HepG2 (cell line): Measurements from ENCODE around the gene TPBGL. TPM values are rescaled to one million over a fixed set of nuclear protein-coding genes. Genes with fewer than 3 reads are reported as not detected.

Source experiments
- ATRX ChIP-seq: sonication (generic); formaldehyde crosslinking; IDR thresholded peaks from 2 replicates; pipeline ENCODE4 v1.4.0; 2020; ENCODE audit warnings: missing genetic modification reagents, borderline replicate concordance
- FLYWCH1 ChIP-seq: sonication (generic); formaldehyde crosslinking; IDR thresholded peaks from 2 replicates; pipeline ENCODE4 v1.8.1; 2023; ENCODE audit warnings: mild to moderate bottlenecking, missing genetic modification reagents
- HIVEP1 ChIP-seq: sonication (generic); formaldehyde crosslinking; IDR thresholded peaks from 2 replicates; pipeline ENCODE4 v1.4.0; 2020; ENCODE audit warnings: mild to moderate bottlenecking, missing genetic modification reagents
- HMG20A ChIP-seq: IDR thresholded peaks from 2 replicates; pipeline ENCODE4 v1.6.1; 2016; ENCODE audit warnings: borderline replicate concordance
- HOXD1 ChIP-seq: sonication (generic); formaldehyde crosslinking; IDR thresholded peaks from 2 replicates; pipeline ENCODE4 v1.5.0; 2020; ENCODE audit warnings: missing genetic modification reagents
- KDM6A ChIP-seq: IDR thresholded peaks from 2 replicates; pipeline ENCODE4 v1.6.1; 2016; ENCODE audit warnings: low read depth
- MAFG ChIP-seq: sonication (generic); formaldehyde crosslinking; IDR thresholded peaks from 2 replicates; pipeline ENCODE4 v1.5.1; 2020; ENCODE audit warnings: mild to moderate bottlenecking, missing genetic modification reagents
- MBNL3 ChIP-seq: fragments of 250-450 bp; sonication (Bioruptor Pico); conservative IDR thresholded peaks from 2 replicates; pipeline ENCODE4 v1.8.0; 2022; ENCODE audit warnings: mild to moderate bottlenecking, inconsistent platforms
- PAWR ChIP-seq: sonication (generic); formaldehyde crosslinking; IDR thresholded peaks from 2 replicates; pipeline ENCODE4 v1.4.0; 2020; ENCODE audit warnings: missing genetic modification reagents, mild to moderate bottlenecking, borderline replicate concordance
- POGZ ChIP-seq: sonication (generic); formaldehyde crosslinking; IDR thresholded peaks from 2 replicates; pipeline ENCODE4 v1.4.0; 2020; ENCODE audit warnings: mild to moderate bottlenecking, missing genetic modification reagents
- RBFOX2 ChIP-seq: fragments of 200-400 bp; formaldehyde crosslinking; IDR thresholded peaks from 2 replicates; pipeline ENCODE4 v1.6.1; 2017; ENCODE audit warnings: low read depth, mild to moderate bottlenecking, low read length
- RBM22 ChIP-seq: fragments of 200-400 bp; formaldehyde crosslinking; optimal IDR thresholded peaks from 2 replicates; pipeline ENCODE3; 2017; ENCODE audit warnings: mild to moderate bottlenecking, low read length, moderate library complexity
- SALL1 ChIP-seq: sonication (generic); formaldehyde crosslinking; IDR thresholded peaks from 2 replicates; pipeline ENCODE4 v1.8.0; 2022; ENCODE audit warnings: mild to moderate bottlenecking, missing genetic modification reagents
- SIN3A ChIP-seq: IDR thresholded peaks from 2 replicates; pipeline ENCODE4 v1.6.1; 2011; ENCODE audit warnings: low read depth, mild to moderate bottlenecking, control low read depth, low read length, borderline replicate concordance
- SIX1 ChIP-seq: sonication (generic); formaldehyde crosslinking; IDR thresholded peaks from 2 replicates; pipeline ENCODE4 v1.4.0; 2020; ENCODE audit warnings: missing genetic modification reagents, borderline replicate concordance
- SNAI1 ChIP-seq: sonication (generic); formaldehyde crosslinking; IDR thresholded peaks from 2 replicates; pipeline ENCODE4 v1.5.0; 2020; ENCODE audit warnings: mild to moderate bottlenecking, missing genetic modification reagents, borderline replicate concordance
- ZFYVE20 ChIP-seq: sonication (generic); formaldehyde crosslinking; IDR thresholded peaks from 2 replicates; pipeline ENCODE4 v1.8.0; 2023; ENCODE audit warnings: low read depth, mild to moderate bottlenecking, moderate library complexity, missing genetic modification reagents, borderline replicate concordance
- ZNF10 ChIP-seq: sonication (generic); formaldehyde crosslinking; IDR thresholded peaks from 2 replicates; pipeline ENCODE4 v1.4.0; 2020; ENCODE audit warnings: mild to moderate bottlenecking, low read depth, missing genetic modification reagents, borderline replicate concordance
- ZNF225 ChIP-seq: sonication (generic); formaldehyde crosslinking; IDR thresholded peaks from 2 replicates; pipeline ENCODE4 v1.4.0; 2020; ENCODE audit warnings: mild to moderate bottlenecking, missing genetic modification reagents
- ZNF468 ChIP-seq: sonication (generic); formaldehyde crosslinking; IDR thresholded peaks from 2 replicates; pipeline ENCODE4 v1.8.0; 2022; ENCODE audit warnings: mild to moderate bottlenecking, moderate library complexity, missing genetic modification reagents
- ZNF484 ChIP-seq: sonication (generic); formaldehyde crosslinking; IDR thresholded peaks from 2 replicates; pipeline ENCODE4 v1.5.1; 2020; ENCODE audit warnings: mild to moderate bottlenecking, low read depth, missing genetic modification reagents, borderline replicate concordance
- ZNF605 ChIP-seq: sonication (generic); formaldehyde crosslinking; IDR thresholded peaks from 2 replicates; pipeline ENCODE4 v1.8.0; 2022; ENCODE audit warnings: mild to moderate bottlenecking, missing genetic modification reagents
- ZNF709 ChIP-seq: sonication (generic); formaldehyde crosslinking; IDR thresholded peaks from 2 replicates; pipeline ENCODE4 v1.5.0; 2020; ENCODE audit warnings: mild to moderate bottlenecking, missing genetic modification reagents
- ZNF772 ChIP-seq: sonication (generic); formaldehyde crosslinking; IDR thresholded peaks from 2 replicates; pipeline ENCODE4 v1.5.0; 2020; ENCODE audit warnings: mild to moderate bottlenecking, missing genetic modification reagents
- ZNF782 ChIP-seq: sonication (generic); formaldehyde crosslinking; IDR thresholded peaks from 2 replicates; pipeline ENCODE4 v1.4.0; 2020; ENCODE audit warnings: missing genetic modification reagents, mild to moderate bottlenecking, borderline replicate concordance
- polyA plus RNA-seq, 8 experiments: library from polyadenylated mRNA; depleted of rRNA in 3 of 8; stranded (reverse) in 7 of 8; unstranded in 1 of 8; fragments of >200 nt; fragmentation: Illumina TruSeq in 4 of 8; extraction: Trizol in 4 of 8; gene quantifications; 2 replicates each; pipeline versions ENCODE4 v1.2.1 to v1.2.3, GENCODE V29; 2011 to 2016; ENCODE audit warnings: low read depth in 4 of 8, missing spikeins in 1 of 8, mixed read lengths in 1 of 8; ENCODE audit not compliant: insufficient read depth in 1 of 8
- total RNA-seq, 5 experiments: library from RNA; depleted of rRNA; stranded (reverse); fragments of >200 nt; fragmentation: Illumina TruSeq; extraction: Trizol; gene quantifications; 2 replicates each; pipeline ENCODE4 v1.2.3, GENCODE V29; 2016; ENCODE audit warnings: low read depth in 1 of 5
- TF ChIP-seq, protein P1 (sequence below): sonication (generic); formaldehyde crosslinking; IDR thresholded peaks from 2 replicates; pipeline ENCODE4 v1.9.0; 2021; ENCODE audit warnings: missing genetic modification reagents, mild to moderate bottlenecking, borderline replicate concordance
- TF ChIP-seq, protein P2 (sequence below): sonication (generic); formaldehyde crosslinking; IDR thresholded peaks from 2 replicates; pipeline ENCODE4 v1.8.0; 2022; ENCODE audit warnings: mild to moderate bottlenecking, missing genetic modification reagents; ENCODE audit not compliant: insufficient replicate concordance
- TF ChIP-seq, protein P3 (sequence below): sonication (generic); formaldehyde crosslinking; IDR thresholded peaks from 2 replicates; pipeline ENCODE4 v1.5.0; 2020; ENCODE audit warnings: mild to moderate bottlenecking, low read depth, missing genetic modification reagents, borderline replicate concordance
- TF ChIP-seq, protein P4 (sequence below): IDR thresholded peaks from 2 replicates; pipeline ENCODE4 v1.6.1; 2016; ENCODE audit warnings: low read depth

TPBGL gene
- total and polyA plus RNA-seq, 2 of the 13 experiments (the other 11 are each of a cell fraction or from before 2014, with no cell fraction given) = not detected

DNA sequence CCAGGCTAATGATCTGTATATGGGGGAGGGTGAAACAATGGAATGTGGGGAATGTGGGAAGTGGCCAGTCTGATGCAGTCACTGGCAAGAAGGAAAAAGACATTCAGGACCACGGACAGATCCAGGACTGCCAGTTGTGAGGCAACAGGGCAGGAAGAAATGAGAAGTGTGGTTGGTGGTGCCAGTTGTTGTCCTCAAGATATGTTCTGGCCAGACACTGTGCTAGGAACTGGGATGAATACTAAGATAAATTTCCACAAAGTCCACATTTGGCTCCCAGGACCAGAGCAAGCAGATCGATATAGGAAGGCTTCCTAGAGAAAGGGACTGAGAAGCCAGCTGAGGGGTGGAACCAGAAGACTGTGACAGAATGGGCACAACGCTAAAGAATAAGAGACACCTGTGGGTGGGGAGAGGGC is 6.8 kb upstream of the TPBGL start (continued):
- TF ChIP-seq ZNF772 (CRISPR knock-in tag) (no peak), ZNF468 (no peak), FLYWCH1 (no peak), ZFYVE20 (CRISPR knock-in tag) (no peak), ZNF709 (peak; percentile 57; the same call in 1 of the 2 replicates), PAWR (no peak), SIN3A (no peak), POGZ (no peak), KDM6A (CRISPR knock-in tag) (no peak), SIX1 (CRISPR knock-in tag) (no peak), ZNF605 (no peak), HOXD1 (CRISPR knock-in tag) (no peak), HIVEP1 (CRISPR knock-in tag) (no peak), HMG20A (CRISPR knock-in tag) (no peak), ZNF10 (CRISPR knock-in tag) (no peak), ZNF484 (CRISPR knock-in tag) (no peak), MBNL3 (CRISPR knock-in tag) (no peak), SNAI1 (CRISPR knock-in tag) (no peak), ZNF225 (no peak), ZNF782 (CRISPR knock-in tag) (no peak), RBFOX2 (no peak), ATRX (CRISPR knock-in tag) (no peak), RBM22 (no peak), MAFG (CRISPR knock-in tag) (no peak), SALL1 (peak; percentile 62; the same call in 1 of the 2 replicates)
- TF ChIP-seq, protein P1, sequence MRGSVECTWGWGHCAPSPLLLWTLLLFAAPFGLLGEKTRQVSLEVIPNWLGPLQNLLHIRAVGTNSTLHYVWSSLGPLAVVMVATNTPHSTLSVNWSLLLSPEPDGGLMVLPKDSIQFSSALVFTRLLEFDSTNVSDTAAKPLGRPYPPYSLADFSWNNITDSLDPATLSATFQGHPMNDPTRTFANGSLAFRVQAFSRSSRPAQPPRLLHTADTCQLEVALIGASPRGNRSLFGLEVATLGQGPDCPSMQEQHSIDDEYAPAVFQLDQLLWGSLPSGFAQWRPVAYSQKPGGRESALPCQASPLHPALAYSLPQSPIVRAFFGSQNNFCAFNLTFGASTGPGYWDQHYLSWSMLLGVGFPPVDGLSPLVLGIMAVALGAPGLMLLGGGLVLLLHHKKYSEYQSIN (CRISPR knock-in tag) = no peak
- TF ChIP-seq, protein P2, sequence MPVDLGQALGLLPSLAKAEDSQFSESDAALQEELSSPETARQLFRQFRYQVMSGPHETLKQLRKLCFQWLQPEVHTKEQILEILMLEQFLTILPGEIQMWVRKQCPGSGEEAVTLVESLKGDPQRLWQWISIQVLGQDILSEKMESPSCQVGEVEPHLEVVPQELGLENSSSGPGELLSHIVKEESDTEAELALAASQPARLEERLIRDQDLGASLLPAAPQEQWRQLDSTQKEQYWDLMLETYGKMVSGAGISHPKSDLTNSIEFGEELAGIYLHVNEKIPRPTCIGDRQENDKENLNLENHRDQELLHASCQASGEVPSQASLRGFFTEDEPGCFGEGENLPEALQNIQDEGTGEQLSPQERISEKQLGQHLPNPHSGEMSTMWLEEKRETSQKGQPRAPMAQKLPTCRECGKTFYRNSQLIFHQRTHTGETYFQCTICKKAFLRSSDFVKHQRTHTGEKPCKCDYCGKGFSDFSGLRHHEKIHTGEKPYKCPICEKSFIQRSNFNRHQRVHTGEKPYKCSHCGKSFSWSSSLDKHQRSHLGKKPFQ (CRISPR knock-in tag) = no peak
- TF ChIP-seq, protein P3, sequence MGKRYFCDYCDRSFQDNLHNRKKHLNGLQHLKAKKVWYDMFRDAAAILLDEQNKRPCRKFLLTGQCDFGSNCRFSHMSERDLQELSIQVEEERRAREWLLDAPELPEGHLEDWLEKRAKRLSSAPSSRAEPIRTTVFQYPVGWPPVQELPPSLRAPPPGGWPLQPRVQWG (CRISPR knock-in tag) = no peak
- TF ChIP-seq, protein P4, sequence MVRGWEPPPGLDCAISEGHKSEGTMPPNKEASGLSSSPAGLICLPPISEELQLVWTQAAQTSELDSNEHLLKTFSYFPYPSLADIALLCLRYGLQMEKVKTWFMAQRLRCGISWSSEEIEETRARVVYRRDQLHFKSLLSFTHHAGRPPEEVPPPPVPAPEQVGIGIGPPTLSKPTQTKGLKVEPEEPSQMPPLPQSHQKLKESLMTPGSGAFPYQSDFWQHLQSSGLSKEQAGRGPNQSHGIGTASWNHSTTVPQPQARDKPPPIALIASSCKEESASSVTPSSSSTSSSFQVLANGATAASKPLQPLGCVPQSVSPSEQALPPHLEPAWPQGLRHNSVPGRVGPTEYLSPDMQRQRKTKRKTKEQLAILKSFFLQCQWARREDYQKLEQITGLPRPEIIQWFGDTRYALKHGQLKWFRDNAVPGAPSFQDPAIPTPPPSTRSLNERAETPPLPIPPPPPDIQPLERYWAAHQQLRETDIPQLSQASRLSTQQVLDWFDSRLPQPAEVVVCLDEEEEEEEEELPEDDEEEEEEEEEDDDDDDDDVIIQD = no peak
